Stomach smooth muscle (tissue), 2 donors: ENCODE results near the gene HDAC4.
"Not testable (repeated sequence)": the region's sequence is repeated elsewhere in the genome, so short reads cannot be mapped to it uniquely, and the experiment has no call there.

Source experiments
- H3K27ac ChIP-seq: one replicate; pipeline ENCODE4 v1.7.0; 2013; ENCODE audit warnings: mild to moderate bottlenecking, low read length, inconsistent platforms
- H3K27me3 ChIP-seq, 2 donors: one replicate each; pipeline ENCODE4 v1.7.0; 2013; ENCODE audit warnings: low read length in 2 of 2; ENCODE audit not compliant: insufficient read depth in 2 of 2, control insufficient read depth in 1 of 2
- H3K36me3 ChIP-seq, 2 donors: one replicate each; pipeline ENCODE4 v1.7.0; 2013; ENCODE audit warnings: low read length in 2 of 2; ENCODE audit not compliant: control insufficient read depth in 2 of 2, insufficient read depth in 2 of 2
- H3K4me1 ChIP-seq: one replicate; pipeline ENCODE4 v1.7.0; 2013; ENCODE audit warnings: low read length; ENCODE audit not compliant: control insufficient read depth, insufficient read depth
- H3K4me3 ChIP-seq, 2 donors: one replicate each; pipeline ENCODE4 v1.7.0; 2013; ENCODE audit warnings: low read length in 2 of 2
- H3K9ac ChIP-seq, 2 donors: one replicate each; pipeline ENCODE4 v1.7.0; 2013; ENCODE audit warnings: low read length in 2 of 2, mild to moderate bottlenecking in 1 of 2
- H3K9me3 ChIP-seq, 2 donors: one replicate each; pipeline ENCODE4 v1.7.0; 2013; ENCODE audit warnings: low read length in 2 of 2; ENCODE audit not compliant: control insufficient read depth in 2 of 2
- donor health status: healthy.
- donor health status: Pancreatic carcinoma.

Gene HDAC4

GRCh38 chr2:239070466-239070865 lies 330.4 kb downstream of the HDAC4 start:
- no peak overlapping the region for H3K27ac ChIP-seq
- H3K36me3 ChIP-seq, result peaks cover 64% of the 10 kb centered on the region in 2 donors
- no peak overlapping the region for H3K9ac ChIP-seq
- no peaks in the 10 kb centered on the region for H3K27me3 ChIP-seq
- no peaks in the 10 kb centered on the region for H3K9me3 ChIP-seq
- H3K4me1 ChIP-seq, result no peaks in the 10 kb centered on the region
- H3K4me3 ChIP-seq, result no peak overlapping the region

GRCh38 chr2:239069362-239070333 lies 331.2 kb downstream of the HDAC4 start:
- H3K27ac ChIP-seq, result not testable (repeated sequence)
- H3K36me3 ChIP-seq, result peaks cover 68 to 69% of the 10 kb centered on the region in 2 donors

GRCh38 chr2:239068411-239068810 lies 332.4 kb downstream of the HDAC4 start:
- no peaks in the 10 kb centered on the region for H3K27me3 ChIP-seq
- no peak overlapping the region for H3K9ac ChIP-seq
- H3K4me1 ChIP-seq, result no peaks in the 10 kb centered on the region
- H3K27ac ChIP-seq, result no peak overlapping the region
- H3K4me3 ChIP-seq, result no peak overlapping the region
- peaks cover 68% of the 10 kb centered on the region in 2 donors for H3K36me3 ChIP-seq
- H3K9me3 ChIP-seq, result no peaks in the 10 kb centered on the region

More at GRCh38 chr2:239069362-239070333, 331.2 kb downstream of the HDAC4 start:
- H3K4me1 ChIP-seq, H3K9me3 ChIP-seq, H3K9ac ChIP-seq, H3K4me3 ChIP-seq, H3K27me3 ChIP-seq: not testable (repeated sequence)

- Histone ChIP-seq H3K4me3 (no peak overlapping the region), H3K4me1 (no peaks in the 10 kb centered on the region), H3K36me3 (peaks cover 62 to 63% of the 10 kb centered on the region in 2 donors), H3K27me3 (no peaks in the 10 kb centered on the region), H3K9me3 (no peaks in the 10 kb centered on the region), H3K9ac (no peak overlapping the region), H3K27ac (no peak overlapping the region)
These were observed 333.5 kb downstream of the HDAC4 start for GRCh38 chr2:239067196-239067865.

- Histone ChIP-seq H3K4me3 (no peak overlapping the region), H3K9me3 (no peaks in the 10 kb centered on the region), H3K27me3 (no peaks in the 10 kb centered on the region), H3K27ac (no peak overlapping the region), H3K9ac (no peak overlapping the region), H3K4me1 (no peaks in the 10 kb centered on the region), H3K36me3 (peaks cover 56 to 59% of the 10 kb centered on the region in 2 donors)
These were observed 334.2 kb downstream of the HDAC4 start for GRCh38 chr2:239066597-239066996.

- Histone ChIP-seq H3K9me3 (no peaks in the 10 kb centered on the region), H3K9ac (no peak overlapping the region), H3K27me3 (no peaks in the 10 kb centered on the region), H3K4me1 (no peaks in the 10 kb centered on the region), H3K4me3 (no peak overlapping the region), H3K36me3 (peaks cover 58 to 61% of the 10 kb centered on the region in 2 donors), H3K27ac (no peak overlapping the region)
These were observed 334.9 kb downstream of the HDAC4 start for GRCh38 chr2:239065962-239066361.

GRCh38 chr2:239065537-239065936 lies 335.3 kb downstream of the HDAC4 start:
- Histone ChIP-seq H3K27ac (no peak overlapping the region), H3K36me3 (peaks cover 60 to 65% of the 10 kb centered on the region in 2 donors), H3K4me1 (no peaks in the 10 kb centered on the region), H3K9me3 (no peaks in the 10 kb centered on the region), H3K4me3 (no peak overlapping the region), H3K9ac (no peak overlapping the region), H3K27me3 (no peaks in the 10 kb centered on the region)

GRCh38 chr2:239064891-239065290 lies 335.9 kb downstream of the HDAC4 start:
- peaks cover 64 to 68% of the 10 kb centered on the region in 2 donors for H3K36me3 ChIP-seq
- H3K9ac ChIP-seq, result no peak overlapping the region
- H3K4me3 ChIP-seq, result no peak overlapping the region
- no peaks in the 10 kb centered on the region for H3K4me1 ChIP-seq
- no peaks in the 10 kb centered on the region for H3K9me3 ChIP-seq
- no peaks in the 10 kb centered on the region for H3K27me3 ChIP-seq
- H3K27ac ChIP-seq, result no peak overlapping the region

- Histone ChIP-seq H3K4me1 (no peaks in the 10 kb centered on the region), H3K36me3 (peaks cover 68 to 69% of the 10 kb centered on the region in 2 donors), H3K4me3 (no peak overlapping the region)
These were observed 336.6 kb downstream of the HDAC4 start for GRCh38 chr2:239064253-239064652.

GRCh38 chr2:239062743-239063142 lies 338.1 kb downstream of the HDAC4 start:
- peaks cover 70 to 72% of the 10 kb centered on the region in 2 donors for H3K36me3 ChIP-seq
- no peaks in the 10 kb centered on the region for H3K27me3 ChIP-seq
- no peaks in the 10 kb centered on the region for H3K4me1 ChIP-seq
- no peak overlapping the region for H3K9ac ChIP-seq
- H3K27ac ChIP-seq, result no peak overlapping the region
- no peak overlapping the region for H3K4me3 ChIP-seq
- H3K9me3 ChIP-seq, result no peaks in the 10 kb centered on the region

More at GRCh38 chr2:239064253-239064652, 336.6 kb downstream of the HDAC4 start:
- no peaks in the 10 kb centered on the region for H3K27me3 ChIP-seq
- no peak overlapping the region for H3K27ac ChIP-seq
- no peaks in the 10 kb centered on the region for H3K9me3 ChIP-seq
- no peak overlapping the region for H3K9ac ChIP-seq
